Measurements from ENCODE around the gene HRH3.

HRH3 gene

GRCh38 chr20:62182469-62183425 lies 37.3 kb downstream of the HRH3 start, which contains the start of gene MTG2:
TSS of gene MTG2 (plus strand) at chr20:62183028. CDS start at chr20:62193421, 10,393 bp downstream.
- 0% methylated on average over 72 to 85 of the region's 96 CpGs for WGBS, 2 experiments (ENCODE audit: insufficient coverage in 2 of 2)
- Histone ChIP-seq H3K4me3 (ENCODE audit: extremely low read depth, insufficient read depth, low read length, poor library complexity, severe bottlenecking) (peak within 1 kb of the TSS; percentile 97), H3K4me1 (ENCODE audit: control insufficient read depth, insufficient read depth, low read length, poor library complexity, severe bottlenecking) (peaks cover 16% of the 10 kb centered on the region), H3K27ac (ENCODE audit: low read depth, low read length, severe bottlenecking) (peak within 1 kb of the TSS; percentile 83), H3K36me3 (ENCODE audit: control insufficient read depth, insufficient read depth, low read length) (peaks cover 25% of the 10 kb centered on the region), H3K9me3 (ENCODE audit: control insufficient read depth, low read length) (no peaks in the 10 kb centered on the region)

GRCh38 chr20:62181808-62182207 lies 38.3 kb downstream of the HRH3 start:
- 83 to 88% methylated on average over 1 of the region's 2 CpGs for WGBS, 2 experiments (ENCODE audit: insufficient coverage in 2 of 2)

GRCh38 chr20:62179162-62179504 lies 40.9 kb downstream of the HRH3 start:
- H3K36me3 ChIP-seq (ENCODE audit: control insufficient read depth, insufficient read depth, low read length) = peaks cover 57% of the 10 kb centered on the region
- H3K9me3 ChIP-seq (ENCODE audit: control insufficient read depth, low read length) = no peaks in the 10 kb centered on the region
- H3K27ac ChIP-seq (ENCODE audit: low read depth, low read length, severe bottlenecking) = no peak overlapping the region
- WGBS, 2 experiments (ENCODE audit: insufficient coverage in 2 of 2) = 99 to 100% methylated on average over 12 of the region's 14 CpGs
- H3K4me1 ChIP-seq (ENCODE audit: control insufficient read depth, insufficient read depth, low read length, poor library complexity, severe bottlenecking) = peaks cover 4% of the 10 kb centered on the region
- no peak overlapping the region for H3K4me3 ChIP-seq (ENCODE audit: extremely low read depth, insufficient read depth, low read length, poor library complexity, severe bottlenecking)

More at GRCh38 chr20:62181808-62182207, 38.3 kb downstream of the HRH3 start:
- H3K27ac ChIP-seq (ENCODE audit: low read depth, low read length, severe bottlenecking) = no peak overlapping the region
- H3K9me3 ChIP-seq (ENCODE audit: control insufficient read depth, low read length) = no peaks in the 10 kb centered on the region
- H3K4me3 ChIP-seq (ENCODE audit: extremely low read depth, insufficient read depth, low read length, poor library complexity, severe bottlenecking) = peak overlapping the region; percentile 97
- H3K4me1 ChIP-seq (ENCODE audit: control insufficient read depth, insufficient read depth, low read length, poor library complexity, severe bottlenecking) = peaks cover 7% of the 10 kb centered on the region
- H3K36me3 ChIP-seq (ENCODE audit: control insufficient read depth, insufficient read depth, low read length) = peaks cover 33% of the 10 kb centered on the region

GRCh38 chr20:62178316-62179161 lies 41.5 kb downstream of the HRH3 start:
- Histone ChIP-seq H3K27ac (ENCODE audit: low read depth, low read length, severe bottlenecking) (no peak overlapping the region), H3K9me3 (ENCODE audit: control insufficient read depth, low read length) (no peaks in the 10 kb centered on the region), H3K36me3 (ENCODE audit: control insufficient read depth, insufficient read depth, low read length) (peaks cover 57% of the 10 kb centered on the region), H3K4me3 (ENCODE audit: extremely low read depth, insufficient read depth, low read length, poor library complexity, severe bottlenecking) (no peak overlapping the region), H3K4me1 (ENCODE audit: control insufficient read depth, insufficient read depth, low read length, poor library complexity, severe bottlenecking) (peaks cover 3% of the 10 kb centered on the region)
- WGBS, 2 experiments (ENCODE audit: insufficient coverage in 2 of 2) = 93 to 95% methylated on average over 10 to 13 of the region's 19 CpGs

- H3K4me1 ChIP-seq (ENCODE audit: control insufficient read depth, insufficient read depth, low read length, poor library complexity, severe bottlenecking) = peaks cover 3% of the 10 kb centered on the region
- no peak overlapping the region for H3K27ac ChIP-seq (ENCODE audit: low read depth, low read length, severe bottlenecking)
- H3K9me3 ChIP-seq (ENCODE audit: control insufficient read depth, low read length) = no peaks in the 10 kb centered on the region
- peaks cover 68% of the 10 kb centered on the region for H3K36me3 ChIP-seq (ENCODE audit: control insufficient read depth, insufficient read depth, low read length)
- H3K4me3 ChIP-seq (ENCODE audit: extremely low read depth, insufficient read depth, low read length, poor library complexity, severe bottlenecking) = no peak overlapping the region
- 89 to 93% methylated on average over 8 to 9 of the region's 9 CpGs for WGBS, 2 experiments (ENCODE audit: insufficient coverage in 2 of 2)
Measured at GRCh38 chr20:62177307-62177706, 42.8 kb downstream of the HRH3 start.

- 93 to 97% methylated on average over 15 of the region's 15 CpGs for WGBS, 2 experiments (ENCODE audit: insufficient coverage in 2 of 2)
- H3K36me3 ChIP-seq (ENCODE audit: control insufficient read depth, insufficient read depth, low read length) = peaks cover 70% of the 10 kb centered on the region
- no peak overlapping the region for H3K27ac ChIP-seq (ENCODE audit: low read depth, low read length, severe bottlenecking)
- no peak overlapping the region for H3K4me3 ChIP-seq (ENCODE audit: extremely low read depth, insufficient read depth, low read length, poor library complexity, severe bottlenecking)
- no peaks in the 10 kb centered on the region for H3K9me3 ChIP-seq (ENCODE audit: control insufficient read depth, low read length)
- H3K4me1 ChIP-seq (ENCODE audit: control insufficient read depth, insufficient read depth, low read length, poor library complexity, severe bottlenecking) = peaks cover 3% of the 10 kb centered on the region
Measured at GRCh38 chr20:62176866-62177265, 43.2 kb downstream of the HRH3 start.

- WGBS, 2 experiments (ENCODE audit: insufficient coverage in 2 of 2) = 92 to 96% methylated on average over 9 of the region's 10 CpGs
- H3K27ac ChIP-seq (ENCODE audit: low read depth, low read length, severe bottlenecking) = no peak overlapping the region
- H3K4me3 ChIP-seq (ENCODE audit: extremely low read depth, insufficient read depth, low read length, poor library complexity, severe bottlenecking) = no peak overlapping the region
- H3K4me1 ChIP-seq (ENCODE audit: control insufficient read depth, insufficient read depth, low read length, poor library complexity, severe bottlenecking) = no peaks in the 10 kb centered on the region
- H3K9me3 ChIP-seq (ENCODE audit: control insufficient read depth, low read length) = no peaks in the 10 kb centered on the region
- peaks cover 70% of the 10 kb centered on the region for H3K36me3 ChIP-seq (ENCODE audit: control insufficient read depth, insufficient read depth, low read length)
Measured at GRCh38 chr20:62175711-62176110, 44.4 kb downstream of the HRH3 start.

GRCh38 chr20:62174870-62175624 lies 45.0 kb downstream of the HRH3 start:
- Histone ChIP-seq H3K9me3 (ENCODE audit: control insufficient read depth, low read length) (no peaks in the 10 kb centered on the region), H3K4me1 (ENCODE audit: control insufficient read depth, insufficient read depth, low read length, poor library complexity, severe bottlenecking) (no peaks in the 10 kb centered on the region), H3K27ac (ENCODE audit: low read depth, low read length, severe bottlenecking) (no peak overlapping the region), H3K36me3 (ENCODE audit: control insufficient read depth, insufficient read depth, low read length) (peaks cover 65% of the 10 kb centered on the region), H3K4me3 (ENCODE audit: extremely low read depth, insufficient read depth, low read length, poor library complexity, severe bottlenecking) (no peak overlapping the region)
- WGBS, 2 experiments (ENCODE audit: insufficient coverage in 2 of 2) = 94 to 97% methylated on average over 25 to 26 of the region's 26 CpGs

- peaks cover 67% of the 10 kb centered on the region for H3K36me3 ChIP-seq (ENCODE audit: control insufficient read depth, insufficient read depth, low read length)
- 95 to 97% methylated on average over 25 to 28 of the region's 28 CpGs for WGBS, 2 experiments (ENCODE audit: insufficient coverage in 2 of 2)
- H3K9me3 ChIP-seq (ENCODE audit: control insufficient read depth, low read length) = no peaks in the 10 kb centered on the region
- no peaks in the 10 kb centered on the region for H3K4me1 ChIP-seq (ENCODE audit: control insufficient read depth, insufficient read depth, low read length, poor library complexity, severe bottlenecking)
- H3K4me3 ChIP-seq (ENCODE audit: extremely low read depth, insufficient read depth, low read length, poor library complexity, severe bottlenecking) = no peak overlapping the region
- no peak overlapping the region for H3K27ac ChIP-seq (ENCODE audit: low read depth, low read length, severe bottlenecking)
Measured at GRCh38 chr20:62174021-62174804, 45.9 kb downstream of the HRH3 start.

Data from mesodermal cell (in vitro differentiated cells).